Common myeloid progenitor, CD34-positive (primary cell): ENCODE measurements around the gene SH3PXD2B.

Source experiments
- CTCF ChIA-PET: fragments of 350-600 bp; sonication (Branson Sonifier 250); formaldehyde crosslinking; loops from one replicate; lab custom pipeline; 2021; ENCODE audit warnings: antibody characterized with exemption; lab: Charles Lee
- POLR2A ChIA-PET: fragments of 350-600 bp; sonication (Branson Sonifier 250); formaldehyde crosslinking; loops from one replicate; lab custom pipeline; 2021; ENCODE audit warnings: antibody characterized with exemption; lab: Charles Lee
- DNase-seq, 3 donors: peaks; one replicate each; pipeline versions ENCODE4 v3.0.0 to v3.0.0-alpha.2; 2013
- H3K27ac ChIP-seq, 2 experiments: 1 replicate in 1 of 2; 2 replicates in 1 of 2; pipeline ENCODE4 v1.7.0; 2013; ENCODE audit warnings: inconsistent platforms in 2 of 2, low read length in 2 of 2, mild to moderate bottlenecking in 2 of 2, low read depth in 1 of 2, moderate library complexity in 1 of 2; ENCODE audit not compliant: severe bottlenecking in 2 of 2, insufficient read depth in 1 of 2, poor library complexity in 1 of 2
- H3K27me3 ChIP-seq, 5 experiments: replicated peaks in 2 of 5; 1 replicate in 3 of 5; 2 replicates in 2 of 5; pipeline versions ENCODE4 v1.6.1 to v1.7.0; 2013; ENCODE audit warnings: low read length in 4 of 5, mild to moderate bottlenecking in 2 of 5, moderate library complexity in 2 of 5, inconsistent platforms in 1 of 5; ENCODE audit not compliant: insufficient read depth in 5 of 5, control insufficient read depth in 4 of 5
- H3K36me3 ChIP-seq, 4 experiments: 1 replicate in 2 of 4; 2 replicates in 2 of 4; pipeline versions ENCODE4 v1.6.1 to v1.7.0; 2013; ENCODE audit warnings: low read length in 3 of 4, control low read depth in 1 of 4, mild to moderate bottlenecking in 1 of 4; ENCODE audit not compliant: control insufficient read depth in 4 of 4, insufficient read depth in 4 of 4
- H3K4me1 ChIP-seq, 4 experiments: 1 replicate in 3 of 4; 2 replicates in 1 of 4; pipeline versions ENCODE4 v1.6.1 to v1.7.1; 2013; ENCODE audit warnings: low read length in 3 of 4, mild to moderate bottlenecking in 3 of 4, control low read depth in 1 of 4, inconsistent platforms in 1 of 4, moderate library complexity in 1 of 4; ENCODE audit not compliant: control insufficient read depth in 4 of 4, insufficient read depth in 4 of 4; ENCODE audit errors: control extremely low read depth in 1 of 4
- H3K4me3 ChIP-seq, 7 experiments: 1 replicate in 4 of 7; 2 replicates in 3 of 7; pipeline versions ENCODE4 v1.5.1 to v1.7.0; 2013; ENCODE audit warnings: mild to moderate bottlenecking in 7 of 7, low read length in 6 of 7, moderate library complexity in 6 of 7, inconsistent platforms in 2 of 7, low read depth in 2 of 7, control low read depth in 1 of 7; ENCODE audit not compliant: insufficient read depth in 4 of 7, control insufficient read depth in 1 of 7; ENCODE audit errors: extremely low read depth in 1 of 7
- H3K9me3 ChIP-seq, 5 experiments: 1 replicate in 4 of 5; 2 replicates in 1 of 5; pipeline versions ENCODE4 v1.6.1 to v1.7.1; 2013; ENCODE audit warnings: low read length in 4 of 5, mild to moderate bottlenecking in 2 of 5, inconsistent platforms in 1 of 5, low read depth in 1 of 5, moderate library complexity in 1 of 5; ENCODE audit not compliant: control insufficient read depth in 4 of 5, insufficient read depth in 2 of 5; ENCODE audit errors: control extremely low read depth in 1 of 5
- WGBS: methylation state at CpG from one replicate; pipeline ENCODE4 v1.1.5; 2013; ENCODE audit not compliant: insufficient coverage; 5-methylcytosine and 5-hydroxymethylcytosine counted together

The SH3PXD2B gene

DNA sequence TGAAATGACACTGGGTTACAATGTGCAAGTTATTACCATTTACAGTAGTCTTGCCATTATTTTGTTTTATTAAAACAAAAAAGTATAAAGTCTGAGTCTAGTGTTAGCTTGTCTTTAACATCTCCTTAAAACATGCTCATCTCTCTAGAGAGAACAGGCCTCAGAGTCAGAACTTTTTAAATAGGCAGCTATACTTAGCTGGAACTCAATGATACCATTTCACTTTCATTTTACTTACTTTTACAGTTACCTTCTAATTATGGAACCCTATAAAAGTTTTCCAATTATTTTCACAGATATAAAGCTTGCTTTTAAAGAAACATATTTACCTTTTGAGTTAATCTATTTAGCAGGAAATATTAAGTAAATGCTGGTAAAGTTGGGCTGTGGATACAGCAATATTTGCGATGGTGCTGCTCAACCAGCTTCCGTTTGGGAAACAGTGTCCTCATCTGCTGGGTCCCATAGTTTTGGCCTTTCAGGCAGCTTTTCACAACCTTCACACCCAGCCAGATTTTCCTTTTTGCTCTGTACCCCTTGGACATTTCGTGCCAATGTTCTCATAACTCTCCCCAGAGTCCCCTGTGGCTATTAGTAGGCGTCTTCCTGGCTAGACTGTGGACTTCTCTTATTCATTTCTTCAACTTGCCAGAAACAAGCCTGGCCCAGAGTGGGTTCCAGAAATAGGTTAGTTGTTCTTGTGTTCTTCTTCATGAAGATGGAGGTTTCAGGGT, 134.4 kb downstream of the SH3PXD2B start:
- Histone ChIP-seq H3K9me3 (no peaks in the 10 kb centered on the region), H3K4me3 (no peak overlapping the region), H3K36me3 (no peaks in the 10 kb centered on the region), H3K27ac (no peak overlapping the region), H3K4me1 (no peaks in the 10 kb centered on the region), H3K27me3 (no peaks in the 10 kb centered on the region)
- DNase-seq, result no peak
- ChIA-PET CTCF (no interaction called here), POLR2A (no interaction called here)
- WGBS, result 90% methylated on average over 3 of the region's 4 CpGs

DNA sequence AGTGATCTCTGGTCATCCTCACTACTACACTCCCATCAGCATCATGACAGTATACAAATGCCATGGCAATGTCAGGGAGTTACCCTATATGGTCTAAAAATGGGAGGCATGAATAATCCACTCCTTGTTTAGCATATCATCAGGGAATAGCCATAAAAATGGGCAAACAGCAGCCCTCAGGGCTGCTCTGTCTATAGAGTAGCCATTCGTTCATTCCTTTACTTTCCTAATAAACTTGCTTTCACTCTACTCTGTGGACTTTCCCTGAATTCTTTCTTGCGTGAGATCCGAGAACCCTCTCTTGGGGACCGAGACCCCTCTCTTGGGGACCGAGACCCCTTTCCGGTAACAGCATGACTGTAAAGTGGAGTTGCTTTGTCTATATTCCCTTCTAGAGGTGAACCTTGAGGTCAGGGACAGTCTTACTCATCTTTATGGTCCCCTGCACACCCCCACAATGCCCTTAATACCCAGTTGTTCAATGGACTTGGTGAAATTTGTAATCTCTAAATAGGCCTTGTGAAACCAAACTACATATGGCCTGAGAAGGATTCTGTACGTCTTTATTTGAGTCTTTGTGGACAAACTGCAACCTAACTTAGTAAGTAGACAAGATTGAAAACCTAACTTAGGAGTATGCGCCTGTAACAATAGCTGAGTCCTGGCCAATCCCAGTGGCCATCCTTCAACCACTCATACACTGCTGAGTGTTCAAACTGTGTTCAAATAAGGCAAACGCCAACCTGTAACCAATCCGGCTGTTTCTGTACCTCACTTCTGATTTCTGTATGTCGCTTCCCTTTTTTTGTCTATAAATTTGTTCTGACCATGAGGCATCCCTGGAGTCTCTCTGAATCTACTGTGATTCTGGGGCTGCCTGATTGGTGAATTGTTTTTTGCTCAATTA, 138.5 kb downstream of the SH3PXD2B start:
- Histone ChIP-seq H3K36me3 (no peaks in the 10 kb centered on the region), H3K4me3 (no peak overlapping the region), H3K9me3 (no peaks in the 10 kb centered on the region), H3K4me1 (no peaks in the 10 kb centered on the region), H3K27me3 (no peaks in the 10 kb centered on the region), H3K27ac (no peak overlapping the region)
- POLR2A ChIA-PET, result no interaction called here
- 98% methylated on average over 5 of the region's 11 CpGs for WGBS
- DNase-seq, result no peak
- CTCF ChIA-PET, result no interaction called here

GRCh38 chr5:172313915-172314314, 140.4 kb downstream of the SH3PXD2B start:
- Histone ChIP-seq H3K4me3 (no peak overlapping the region), H3K9me3 (no peaks in the 10 kb centered on the region), H3K4me1 (no peaks in the 10 kb centered on the region), H3K36me3 (no peaks in the 10 kb centered on the region), H3K27me3 (no peaks in the 10 kb centered on the region), H3K27ac (no peak overlapping the region)
- WGBS, result 79% methylated on average over 4 of the region's 4 CpGs
- no peak for DNase-seq
- POLR2A ChIA-PET, result no interaction called here
- CTCF ChIA-PET, result no interaction called here

DNA sequence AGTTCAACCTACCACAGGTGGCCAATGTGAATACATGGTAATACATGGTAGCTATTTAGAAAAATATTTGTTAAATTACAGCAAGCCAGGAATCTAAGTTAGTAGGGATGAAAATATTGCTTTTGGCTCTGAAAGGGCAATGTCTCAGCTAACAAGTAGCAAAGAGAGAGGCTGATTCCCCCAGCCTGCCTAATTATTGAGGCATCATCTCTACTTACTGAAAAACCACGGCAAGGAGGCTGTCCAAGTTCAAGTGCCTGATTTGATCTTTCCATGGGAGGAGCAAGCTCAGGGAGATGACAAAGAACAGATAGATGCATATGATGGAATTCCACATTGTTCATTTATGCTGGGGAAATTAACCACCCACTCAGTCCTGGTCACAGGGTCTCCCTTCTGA, 142.0 kb downstream of the SH3PXD2B start:
- H3K9me3 ChIP-seq, result no peaks in the 10 kb centered on the region
- no peak overlapping the region for H3K27ac ChIP-seq
- POLR2A ChIA-PET, result no interaction called here
- WGBS, result no CpG with 5 or more reads among the region's 1 CpG
- no peak overlapping the region for H3K4me3 ChIP-seq
- H3K27me3 ChIP-seq, result no peaks in the 10 kb centered on the region
- H3K4me1 ChIP-seq, result no peaks in the 10 kb centered on the region
- no peaks in the 10 kb centered on the region for H3K36me3 ChIP-seq
- no peak for DNase-seq
- CTCF ChIA-PET, result no interaction called here

DNA sequence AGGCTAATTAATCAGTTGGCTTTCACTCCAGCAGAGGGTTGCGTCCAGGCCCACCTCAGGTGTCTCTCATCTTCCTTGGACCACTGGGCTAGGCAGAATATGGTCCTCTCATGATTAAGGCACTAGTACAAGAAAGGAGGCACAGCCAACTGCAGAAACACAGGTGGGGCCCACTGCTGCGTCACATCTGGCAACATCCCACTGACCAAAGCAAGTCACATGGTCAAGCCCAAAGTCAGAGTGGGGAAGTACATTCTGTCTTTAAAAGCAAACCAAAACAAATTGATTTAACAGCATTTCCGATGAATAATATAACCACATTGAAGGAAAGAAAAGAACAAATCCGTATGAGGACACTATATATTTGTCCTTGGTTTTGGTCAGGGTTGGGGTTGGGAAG, 142.7 kb downstream of the SH3PXD2B start:
- H3K9me3 ChIP-seq, result no peaks in the 10 kb centered on the region
- WGBS, result 100% methylated on average over 1 of the region's 4 CpGs
- ChIA-PET CTCF (no interaction called here), POLR2A (no interaction called here)
- no peaks in the 10 kb centered on the region for H3K27me3 ChIP-seq
- no peak overlapping the region for H3K27ac ChIP-seq
- no peaks in the 10 kb centered on the region for H3K4me1 ChIP-seq
- no peaks in the 10 kb centered on the region for H3K36me3 ChIP-seq
- H3K4me3 ChIP-seq, result no peak overlapping the region
- no peak for DNase-seq

GRCh38 chr5:172311026-172311425, 143.3 kb downstream of the SH3PXD2B start:
- POLR2A ChIA-PET, result no interaction called here

DNA sequence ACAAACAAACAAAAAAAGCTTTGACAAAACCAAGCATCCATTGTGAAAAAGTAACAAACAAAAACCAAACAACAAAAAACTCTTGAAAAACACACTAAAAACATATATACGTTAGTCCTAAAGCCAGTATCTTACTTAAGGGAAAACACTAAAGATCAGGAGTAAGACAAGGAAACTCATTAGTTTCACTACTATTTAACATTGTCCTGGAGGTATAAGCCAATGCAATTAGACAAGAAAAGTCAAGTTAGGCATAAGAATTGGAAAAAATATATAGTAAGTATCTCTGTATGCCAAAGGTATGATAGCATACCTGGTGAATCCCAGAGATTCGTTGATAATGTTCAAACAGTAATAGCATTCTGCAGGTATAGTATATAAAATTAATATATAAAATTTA, 148.9 kb downstream of the SH3PXD2B start:
- ChIA-PET POLR2A (no interaction called here), CTCF (no interaction called here)
- Histone ChIP-seq H3K9me3 (peaks cover 0 to 6% (median 0%) of the 10 kb centered on the region in 5 experiments), H3K4me1 (no peaks in the 10 kb centered on the region), H3K4me3 (no peak overlapping the region), H3K27me3 (no peaks in the 10 kb centered on the region), H3K27ac (no peak overlapping the region), H3K36me3 (no peaks in the 10 kb centered on the region)
- 100% methylated on average over 1 of the region's 2 CpGs for WGBS
- DNase-seq, result no peak

More at GRCh38 chr5:172311026-172311425, 143.3 kb downstream of the SH3PXD2B start:
- H3K4me3 ChIP-seq, result no peak overlapping the region
- no peak overlapping the region for H3K27ac ChIP-seq
- H3K36me3 ChIP-seq, result no peaks in the 10 kb centered on the region
- no peaks in the 10 kb centered on the region for H3K9me3 ChIP-seq
- CTCF ChIA-PET, result no interaction called here
- WGBS, result 96% methylated on average over 5 of the region's 7 CpGs
- H3K27me3 ChIP-seq, result no peaks in the 10 kb centered on the region
- no peak for DNase-seq
- H3K4me1 ChIP-seq, result no peaks in the 10 kb centered on the region
